OCI-LY3 (cell line): ENCODE results near the gene GRIN2A.

Experiments used
- H2AFZ ChIP-seq: fragments of 200-600, 300-600 bp; shearing (Covaris generic); 2 replicates; pipeline ENCODE4 v1.6.0; 2014; ENCODE audit warnings: antibody characterized with exemption, low read depth, low read length
- H3K27ac ChIP-seq: fragments of 200-600, 300-600 bp; sonication (generic); 2 replicates; pipeline ENCODE4 v1.5.1; 2014; ENCODE audit warnings: mild to moderate bottlenecking, low read length, moderate library complexity, mixed read lengths
- H3K27me3 ChIP-seq: fragments of 200-600, 300-600 bp; sonication (generic); 2 replicates; pipeline ENCODE4 v1.6.1; 2014; ENCODE audit warnings: low read depth, low read length, mixed read lengths
- H3K36me3 ChIP-seq: fragments of 200-600, 300-600 bp; sonication (generic); replicated peaks from 2 replicates; pipeline ENCODE3; 2014; ENCODE audit warnings: low read depth, low read length, mixed read lengths
- H3K4me1 ChIP-seq: fragments of 300-600, 200-600 bp; sonication (generic); 2 replicates; pipeline ENCODE4 v1.6.1; 2014; ENCODE audit warnings: low read length, mixed read lengths
- H3K4me2 ChIP-seq: fragments of 200-600, 300-600 bp; sonication (generic); 2 replicates; pipeline ENCODE4 v1.6.1; 2014; ENCODE audit warnings: low read length, mixed read lengths
- H3K4me3 ChIP-seq: fragments of 300-600, 200-600 bp; sonication (generic); 2 replicates; pipeline ENCODE4 v1.5.1; 2014; ENCODE audit warnings: antibody characterized with exemption, mild to moderate bottlenecking, low read length, moderate library complexity
- H3K79me2 ChIP-seq: fragments of 300-600, 200-600 bp; shearing (Covaris generic); 2 replicates; pipeline ENCODE4 v1.6.1; 2014; ENCODE audit warnings: mild to moderate bottlenecking, low read length, mixed read lengths
- H3K9ac ChIP-seq: fragments of 300-600, 200-600 bp; shearing (Covaris generic); 2 replicates; pipeline ENCODE4 v1.6.0; 2014; ENCODE audit warnings: mild to moderate bottlenecking, low read length, moderate library complexity
- H3K9me3 ChIP-seq: fragments of 200-600, 300-600 bp; shearing (Covaris generic); 2 replicates; pipeline ENCODE4 v1.6.1; 2014; ENCODE audit warnings: low read length, mixed read lengths; ENCODE audit not compliant: insufficient read depth
- H4K20me1 ChIP-seq: fragments of 200-600, 300-600 bp; sonication (generic); 2 replicates; pipeline ENCODE4 v1.6.1; 2016; ENCODE audit warnings: low read length, mixed read lengths; ENCODE audit not compliant: insufficient read depth
- CTCF ChIP-seq: fragments of 200-600, 300-600 bp; sonication (generic); IDR thresholded peaks from 2 replicates; pipeline ENCODE4 v1.5.1; 2014; ENCODE audit warnings: antibody characterized with exemption, low read length, low read depth
- EZH2phosphoT487 ChIP-seq: fragments of 200-600 bp; shearing (Covaris generic); IDR thresholded peaks from 2 replicates; pipeline ENCODE4 v1.6.1; 2018; ENCODE audit warnings: antibody characterized with exemption, mixed run types, low read depth

GRIN2A gene

GRCh38 chr16:10226141-10226986, 44.1 kb upstream of the GRIN2A start:
- H3K27ac ChIP-seq = no peak overlapping the region

GRCh38 chr16:10225653-10226052, 43.4 kb upstream of the GRIN2A start:
- Histone ChIP-seq H3K79me2 (no peaks in the 10 kb centered on the region), H2AFZ (no peak overlapping the region), H4K20me1 (no peaks in the 10 kb centered on the region), H3K9me3 (no peaks in the 10 kb centered on the region), H3K27me3 (peaks cover 10% of the 10 kb centered on the region), H3K27ac (no peak overlapping the region), H3K9ac (no peak overlapping the region), H3K4me3 (no peak overlapping the region), H3K4me1 (peaks cover 4% of the 10 kb centered on the region; the same call in 1 of the 2 replicates), H3K4me2 (no peak overlapping the region), H3K36me3 (no peaks in the 10 kb centered on the region)
- TF ChIP-seq CTCF (no peak), EZH2phosphoT487 (no peak)

More at GRCh38 chr16:10226141-10226986, 44.1 kb upstream of the GRIN2A start:
- Histone ChIP-seq H2AFZ (no peak overlapping the region), H3K4me1 (peaks cover 4% of the 10 kb centered on the region; the same call in 1 of the 2 replicates), H3K79me2 (no peaks in the 10 kb centered on the region), H3K4me3 (no peak overlapping the region), H3K27me3 (peaks cover 6% of the 10 kb centered on the region), H3K36me3 (no peaks in the 10 kb centered on the region), H3K9ac (no peak overlapping the region), H4K20me1 (no peaks in the 10 kb centered on the region), H3K4me2 (no peak overlapping the region), H3K9me3 (no peaks in the 10 kb centered on the region)
- TF ChIP-seq CTCF (no peak), EZH2phosphoT487 (no peak)

- H3K36me3 ChIP-seq = no peaks in the 10 kb centered on the region
- no peak for TF ChIP-seq CTCF
- no peak for TF ChIP-seq EZH2phosphoT487
- H2AFZ ChIP-seq = no peak overlapping the region
- no peak overlapping the region for H3K9ac ChIP-seq
- no peaks in the 10 kb centered on the region for H3K9me3 ChIP-seq
- no peaks in the 10 kb centered on the region for H4K20me1 ChIP-seq
- peaks cover 4% of the 10 kb centered on the region; the same call in 1 of the 2 replicates for H3K4me1 ChIP-seq
- peaks cover 10% of the 10 kb centered on the region for H3K27me3 ChIP-seq
- H3K4me2 ChIP-seq = no peak overlapping the region
- H3K79me2 ChIP-seq = no peaks in the 10 kb centered on the region
- H3K4me3 ChIP-seq = no peak overlapping the region
- H3K27ac ChIP-seq = no peak overlapping the region
These were observed 42.6 kb upstream of the GRIN2A start for GRCh38 chr16:10224850-10225249.

- Histone ChIP-seq H3K9me3 (no peaks in the 10 kb centered on the region), H3K79me2 (no peaks in the 10 kb centered on the region), H3K36me3 (no peaks in the 10 kb centered on the region), H4K20me1 (no peaks in the 10 kb centered on the region), H3K4me2 (no peak overlapping the region), H3K4me3 (no peak overlapping the region), H3K27me3 (peaks cover 7% of the 10 kb centered on the region), H3K27ac (no peak overlapping the region), H3K4me1 (no peaks in the 10 kb centered on the region), H2AFZ (no peak overlapping the region), H3K9ac (no peak overlapping the region)
- no peak for TF ChIP-seq EZH2phosphoT487
- TF ChIP-seq CTCF = no peak
These were observed 38.7 kb upstream of the GRIN2A start for GRCh38 chr16:10220942-10221341.
